HepG2 (cell line): ENCODE data around the gene PRR35. TPM values are rescaled to one million over a fixed set of nuclear protein-coding genes. Genes with fewer than 3 reads are reported as not detected.

ENCODE experiments used
- ARHGAP35 ChIP-seq: sonication (generic); formaldehyde crosslinking; IDR thresholded peaks from 2 replicates; pipeline ENCODE4 v1.9.0; 2022; ENCODE audit warnings: mild to moderate bottlenecking, inconsistent platforms, moderate library complexity, missing genetic modification reagents, borderline replicate concordance
- DR1 ChIP-seq: sonication (generic); formaldehyde crosslinking; IDR thresholded peaks from 2 replicates; pipeline ENCODE4 v1.8.0; 2021; ENCODE audit warnings: mild to moderate bottlenecking, missing genetic modification reagents, inconsistent platforms
- E2F2 ChIP-seq: sonication (generic); formaldehyde crosslinking; IDR thresholded peaks from 2 replicates; pipeline ENCODE4 v1.4.0; 2020; ENCODE audit warnings: missing genetic modification reagents, borderline replicate concordance
- IRF2 ChIP-seq: IDR thresholded peaks from 2 replicates; pipeline ENCODE4 v1.6.1; 2018; ENCODE audit warnings: missing genetic modification reagents, missing compliant biosample characterization
- KAT7 ChIP-seq: IDR thresholded peaks from 2 replicates; pipeline ENCODE4 v1.6.1; 2018; ENCODE audit warnings: borderline replicate concordance, missing compliant biosample characterization
- ZFP90 ChIP-seq: sonication (generic); formaldehyde crosslinking; IDR thresholded peaks from 2 replicates; pipeline ENCODE4 v1.8.0; 2022; ENCODE audit warnings: missing genetic modification reagents, mild to moderate bottlenecking, inconsistent platforms, borderline replicate concordance
- ZNF263 ChIP-seq: sonication (generic); formaldehyde crosslinking; IDR thresholded peaks from 2 replicates; pipeline ENCODE4 v1.4.0; 2020; ENCODE audit warnings: missing genetic modification reagents
- ZNF775 ChIP-seq: sonication (generic); formaldehyde crosslinking; IDR thresholded peaks from 2 replicates; pipeline ENCODE4 v1.4.0; 2020; ENCODE audit warnings: missing genetic modification reagents, mild to moderate bottlenecking, moderate library complexity, borderline replicate concordance
- ZNF850 ChIP-seq: sonication (generic); formaldehyde crosslinking; conservative IDR thresholded peaks from 2 replicates; pipeline ENCODE4 v1.9.0; 2021; ENCODE audit warnings: mild to moderate bottlenecking, missing genetic modification reagents
- polyA plus RNA-seq, 8 experiments: library from polyadenylated mRNA; depleted of rRNA in 3 of 8; stranded (reverse) in 7 of 8; unstranded in 1 of 8; fragments of >200 nt; fragmentation: Illumina TruSeq in 4 of 8; extraction: Trizol in 4 of 8; gene quantifications; 2 replicates each; pipeline versions ENCODE4 v1.2.1 to v1.2.3, GENCODE V29; 2011 to 2016; ENCODE audit warnings: low read depth in 4 of 8, missing spikeins in 1 of 8, mixed read lengths in 1 of 8; ENCODE audit not compliant: insufficient read depth in 1 of 8
- total RNA-seq, 5 experiments: library from RNA; depleted of rRNA; stranded (reverse); fragments of >200 nt; fragmentation: Illumina TruSeq; extraction: Trizol; gene quantifications; 2 replicates each; pipeline ENCODE4 v1.2.3, GENCODE V29; 2016; ENCODE audit warnings: low read depth in 1 of 5
- TF ChIP-seq, protein P1 (sequence below): sonication (generic); formaldehyde crosslinking; IDR thresholded peaks from 2 replicates; pipeline ENCODE4 v1.4.0; 2020; ENCODE audit warnings: missing genetic modification reagents
- TF ChIP-seq, protein P2 (sequence below): IDR thresholded peaks from 2 replicates; pipeline ENCODE4 v1.6.1; 2012; ENCODE audit warnings: low read depth, low read length, improper control_type of control experiment
- TF ChIP-seq, protein P3 (sequence below): sonication (generic); formaldehyde crosslinking; IDR thresholded peaks from 2 replicates; pipeline ENCODE4 v1.5.0; 2020; ENCODE audit warnings: mild to moderate bottlenecking, missing genetic modification reagents, borderline replicate concordance
- TF ChIP-seq, protein P4 (sequence below): sonication (generic); formaldehyde crosslinking; IDR thresholded peaks from 2 replicates; pipeline ENCODE4 v1.9.0; 2021; ENCODE audit warnings: missing genetic modification reagents, borderline replicate concordance

Gene PRR35
- total and polyA plus RNA-seq, 2 of the 13 experiments (the other 11 are each of a cell fraction or from before 2014, with no cell fraction given): 0.07 to 0.16 TPM

DNA sequence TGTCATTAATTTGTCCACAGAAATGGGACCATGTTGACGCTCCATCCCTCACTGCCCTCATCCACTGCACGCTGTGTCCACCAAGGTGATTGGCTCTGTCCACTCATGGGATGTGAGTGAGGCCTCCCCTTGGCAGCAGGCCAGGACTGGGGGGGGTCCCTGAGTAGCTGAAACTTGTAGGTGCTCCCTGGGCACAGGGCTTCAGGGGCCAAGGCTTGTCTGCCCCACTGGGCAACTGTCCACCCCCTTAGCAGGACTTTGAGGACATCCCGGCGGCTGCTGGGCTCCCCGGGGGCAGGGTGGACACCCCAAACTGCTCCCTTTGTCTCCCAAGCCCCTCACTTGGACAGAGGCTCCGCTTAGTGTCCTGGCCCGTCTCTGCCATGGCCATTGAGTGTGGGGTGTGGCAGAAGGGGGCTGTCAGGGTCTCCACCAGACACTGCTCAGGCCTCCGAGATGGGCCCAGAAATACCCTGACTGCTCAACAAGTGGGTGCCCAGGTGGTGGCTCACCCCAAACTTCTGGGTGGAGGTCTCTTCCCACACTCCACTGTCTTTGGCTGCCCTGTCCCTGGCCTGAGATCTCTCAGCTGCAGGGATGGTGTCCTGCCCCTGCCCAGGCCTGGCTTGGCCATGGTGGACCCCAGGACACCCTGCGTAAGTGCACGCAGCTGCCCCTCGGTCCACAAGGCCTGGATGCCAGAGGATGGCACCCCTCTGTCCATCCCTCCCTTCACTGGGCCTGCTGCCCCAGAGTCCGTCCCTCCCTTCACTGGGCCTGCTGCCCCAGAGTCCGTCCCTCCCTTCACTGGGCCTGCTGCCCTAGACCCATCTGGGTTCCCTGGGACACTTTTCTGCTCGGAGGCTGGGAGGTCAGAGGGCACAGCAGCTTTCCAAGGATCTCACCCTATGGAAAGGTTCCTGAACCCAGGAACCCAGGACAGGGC, 26.7 kb downstream of the PRR35 start (continued):
- TF ChIP-seq, protein P1, sequence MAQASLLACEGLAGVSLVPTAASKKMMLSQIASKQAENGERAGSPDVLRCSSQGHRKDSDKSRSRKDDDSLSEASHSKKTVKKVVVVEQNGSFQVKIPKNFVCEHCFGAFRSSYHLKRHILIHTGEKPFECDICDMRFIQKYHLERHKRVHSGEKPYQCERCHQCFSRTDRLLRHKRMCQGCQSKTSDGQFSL: peak; percentile 74
- TF ChIP-seq ZFP90 (CRISPR knock-in tag): no peak
- TF ChIP-seq ZNF850 (CRISPR knock-in tag): no peak
- TF ChIP-seq, protein P2, sequence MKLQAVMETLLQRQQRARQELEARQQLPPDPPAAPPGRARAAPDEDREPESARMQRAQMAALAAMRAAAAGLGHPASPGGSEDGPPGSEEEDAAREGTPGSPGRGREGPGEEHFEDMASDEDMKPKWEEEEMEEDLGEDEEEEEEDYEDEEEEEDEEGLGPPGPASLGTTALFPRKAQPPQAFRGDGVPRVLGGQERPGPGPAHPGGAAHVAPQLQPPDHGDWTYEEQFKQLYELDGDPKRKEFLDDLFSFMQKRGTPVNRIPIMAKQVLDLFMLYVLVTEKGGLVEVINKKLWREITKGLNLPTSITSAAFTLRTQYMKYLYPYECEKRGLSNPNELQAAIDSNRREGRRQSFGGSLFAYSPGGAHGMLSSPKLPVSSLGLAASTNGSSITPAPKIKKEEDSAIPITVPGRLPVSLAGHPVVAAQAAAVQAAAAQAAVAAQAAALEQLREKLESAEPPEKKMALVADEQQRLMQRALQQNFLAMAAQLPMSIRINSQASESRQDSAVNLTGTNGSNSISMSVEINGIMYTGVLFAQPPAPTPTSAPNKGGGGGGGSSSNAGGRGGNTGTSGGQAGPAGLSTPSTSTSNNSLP: no peak
- TF ChIP-seq, protein P3, sequence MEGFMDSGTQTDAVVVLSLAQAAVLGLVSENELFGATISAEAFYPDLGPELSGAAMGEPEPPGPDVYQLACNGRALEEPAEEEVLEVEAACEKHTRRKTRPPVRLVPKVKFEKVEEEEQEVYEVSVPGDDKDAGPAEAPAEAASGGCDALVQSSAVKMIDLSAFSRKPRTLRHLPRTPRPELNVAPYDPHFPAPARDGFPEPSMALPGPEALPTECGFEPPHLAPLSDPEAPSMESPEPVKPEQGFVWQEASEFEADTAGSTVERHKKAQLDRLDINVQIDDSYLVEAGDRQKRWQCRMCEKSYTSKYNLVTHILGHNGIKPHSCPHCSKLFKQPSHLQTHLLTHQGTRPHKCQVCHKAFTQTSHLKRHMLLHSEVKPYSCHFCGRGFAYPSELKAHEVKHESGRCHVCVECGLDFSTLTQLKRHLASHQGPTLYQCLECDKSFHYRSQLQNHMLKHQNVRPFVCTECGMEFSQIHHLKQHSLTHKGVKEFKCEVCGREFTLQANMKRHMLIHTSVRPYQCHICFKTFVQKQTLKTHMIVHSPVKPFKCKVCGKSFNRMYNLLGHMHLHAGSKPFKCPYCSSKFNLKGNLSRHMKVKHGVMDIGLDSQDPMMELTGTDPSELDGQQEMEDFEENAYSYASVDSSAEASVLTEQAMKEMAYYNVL (CRISPR knock-in tag): no peak
- TF ChIP-seq ZNF775 (CRISPR knock-in tag): no peak
- 0 out of 2 replicates have a peak, but pooled peaks have one; percentile 23 for TF ChIP-seq ZNF263
- TF ChIP-seq KAT7: no peak
- no peak for TF ChIP-seq E2F2 (CRISPR knock-in tag)
- TF ChIP-seq IRF2: no peak
- TF ChIP-seq DR1 (CRISPR knock-in tag): no peak
- 0 out of 2 replicates have a peak, but pooled peaks have one; percentile 22 for TF ChIP-seq ARHGAP35 (CRISPR knock-in tag)
- TF ChIP-seq, protein P4, sequence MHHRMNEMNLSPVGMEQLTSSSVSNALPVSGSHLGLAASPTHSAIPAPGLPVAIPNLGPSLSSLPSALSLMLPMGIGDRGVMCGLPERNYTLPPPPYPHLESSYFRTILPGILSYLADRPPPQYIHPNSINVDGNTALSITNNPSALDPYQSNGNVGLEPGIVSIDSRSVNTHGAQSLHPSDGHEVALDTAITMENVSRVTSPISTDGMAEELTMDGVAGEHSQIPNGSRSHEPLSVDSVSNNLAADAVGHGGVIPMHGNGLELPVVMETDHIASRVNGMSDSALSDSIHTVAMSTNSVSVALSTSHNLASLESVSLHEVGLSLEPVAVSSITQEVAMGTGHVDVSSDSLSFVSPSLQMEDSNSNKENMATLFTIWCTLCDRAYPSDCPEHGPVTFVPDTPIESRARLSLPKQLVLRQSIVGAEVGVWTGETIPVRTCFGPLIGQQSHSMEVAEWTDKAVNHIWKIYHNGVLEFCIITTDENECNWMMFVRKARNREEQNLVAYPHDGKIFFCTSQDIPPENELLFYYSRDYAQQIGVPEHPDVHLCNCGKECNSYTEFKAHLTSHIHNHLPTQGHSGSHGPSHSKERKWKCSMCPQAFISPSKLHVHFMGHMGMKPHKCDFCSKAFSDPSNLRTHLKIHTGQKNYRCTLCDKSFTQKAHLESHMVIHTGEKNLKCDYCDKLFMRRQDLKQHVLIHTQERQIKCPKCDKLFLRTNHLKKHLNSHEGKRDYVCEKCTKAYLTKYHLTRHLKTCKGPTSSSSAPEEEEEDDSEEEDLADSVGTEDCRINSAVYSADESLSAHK (CRISPR knock-in tag): no peak
